IMR-90 (cell line): Measurements from ENCODE around the gene TFCP2. TPM values are rescaled to one million over a fixed set of nuclear protein-coding genes. Genes with fewer than 3 reads are reported as not detected.

Experiments used
- ATAC-seq: fragments of 200-7000 bp; cut with Tn5 transposase; 2 replicates; pipeline ENCODE4 v1.9.1; 2020; ENCODE audit warnings: low read depth, mild to moderate bottlenecking, moderate library complexity
- BruUV-seq: library from RNA; stranded (reverse); fragments of 400-500 nt; replicated peaks from 2 replicates; lab custom pipeline; 2021; lab: Mats Ljungman, UMichigan
- CTCF ChIA-PET: fragments of 300-600 bp; formaldehyde crosslinking; extraction: SDS; loops from one replicate; lab custom pipeline; 2021; ENCODE audit warnings: antibody characterized with exemption; lab: Yijun Ruan, JAX
- POLR2A ChIA-PET: fragments of 300-600 bp; sonication (Branson Sonifier 250); formaldehyde crosslinking; loops from one replicate; lab custom pipeline; 2022; ENCODE audit warnings: antibody characterized with exemption; ENCODE audit not compliant: unreplicated experiment; lab: Charles Lee
- DNase-seq: peaks from one replicate; pipeline ENCODE4 v3.0.0; 2013
- H2AFZ ChIP-seq: replicated peaks from 2 replicates; pipeline ENCODE3; 2013; ENCODE audit warnings: low read length, mild to moderate bottlenecking; ENCODE audit not compliant: poor library complexity
- H2AK5ac ChIP-seq: 2 replicates; pipeline ENCODE4 v1.6.1; 2013; ENCODE audit warnings: low read depth, low read length, inconsistent platforms
- H2AK9ac ChIP-seq: replicated peaks from 2 replicates; pipeline ENCODE3; 2013; ENCODE audit warnings: mild to moderate bottlenecking, low read depth, low read length, moderate library complexity; ENCODE audit not compliant: poor library complexity
- H2BK120ac ChIP-seq: 2 replicates; pipeline ENCODE4 v1.6.1; 2013; ENCODE audit warnings: low read depth, low read length, inconsistent platforms
- H2BK15ac ChIP-seq: 3 replicates; pipeline ENCODE4 v1.6.1; 2013; ENCODE audit warnings: low read depth, low read length, inconsistent platforms
- H2BK20ac ChIP-seq: 2 replicates; pipeline ENCODE4 v1.6.1; 2013; ENCODE audit warnings: low read depth, mild to moderate bottlenecking, inconsistent platforms, low read length, moderate library complexity
- H2BK5ac ChIP-seq: 2 replicates; pipeline ENCODE4 v1.6.1; 2013; ENCODE audit warnings: mild to moderate bottlenecking, low read depth, low read length, inconsistent platforms; ENCODE audit not compliant: poor library complexity, severe bottlenecking
- H3K14ac ChIP-seq: replicated peaks from 2 replicates; pipeline ENCODE4 v1.6.1; 2013; ENCODE audit warnings: low read depth, low read length, inconsistent platforms
- H3K18ac ChIP-seq: 2 replicates; pipeline ENCODE4 v1.6.1; 2013; ENCODE audit warnings: low read depth, low read length, control low read depth
- H3K23ac ChIP-seq: 2 replicates; pipeline ENCODE4 v1.6.1; 2013; ENCODE audit warnings: low read depth, low read length, inconsistent platforms
- H3K27ac ChIP-seq: 2 replicates; pipeline ENCODE4 v1.5.1; 2013; ENCODE audit warnings: mild to moderate bottlenecking, control low read depth, low read length; ENCODE audit not compliant: insufficient read depth
- H3K27me3 ChIP-seq: 2 replicates; pipeline ENCODE4 v1.6.1; 2013; ENCODE audit warnings: low read length; ENCODE audit not compliant: control insufficient read depth, insufficient read depth
- H3K36me3 ChIP-seq: 2 replicates; pipeline ENCODE4 v1.6.1; 2013; ENCODE audit warnings: low read length, mixed read lengths; ENCODE audit not compliant: control insufficient read depth, insufficient read depth
- H3K4ac ChIP-seq: 2 replicates; pipeline ENCODE4 v1.6.1; 2013; ENCODE audit warnings: low read depth, low read length, inconsistent platforms
- H3K4me1 ChIP-seq: 2 replicates; pipeline ENCODE4 v1.6.1; 2013; ENCODE audit warnings: low read length, mixed read lengths; ENCODE audit not compliant: control insufficient read depth, insufficient read depth
- H3K4me2 ChIP-seq: 2 replicates; pipeline ENCODE4 v1.6.1; 2013; ENCODE audit warnings: low read depth, mild to moderate bottlenecking, control low read depth, low read length, moderate library complexity
- H3K4me3 ChIP-seq: 2 replicates; pipeline ENCODE4 v1.5.1; 2013; ENCODE audit warnings: low read depth, mild to moderate bottlenecking, control low read depth, low read length, moderate library complexity; ENCODE audit not compliant: insufficient read depth
- H3K56ac ChIP-seq: 2 replicates; pipeline ENCODE4 v1.6.1; 2013; ENCODE audit warnings: low read length, inconsistent platforms; ENCODE audit not compliant: insufficient read depth; ENCODE audit errors: extremely low read depth
- H3K79me1 ChIP-seq, 2 experiments: 2 replicates each; pipeline ENCODE4 v1.6.1; 2013; ENCODE audit warnings: low read length in 2 of 2, inconsistent platforms in 1 of 2, low read depth in 1 of 2
- H3K9ac ChIP-seq: 2 replicates; pipeline ENCODE4 v1.6.1; 2013; ENCODE audit warnings: low read depth, low read length, control low read depth
- H3K9me1 ChIP-seq: 2 replicates; pipeline ENCODE4 v1.6.1; 2013; ENCODE audit warnings: low read length, inconsistent platforms; ENCODE audit not compliant: insufficient read depth
- H3K9me3 ChIP-seq: 2 replicates; pipeline ENCODE4 v1.6.1; 2013; ENCODE audit warnings: low read length; ENCODE audit not compliant: control insufficient read depth, insufficient read depth
- H4K20me1 ChIP-seq: 2 replicates; pipeline ENCODE4 v1.6.1; 2013; ENCODE audit warnings: low read length, inconsistent platforms; ENCODE audit not compliant: insufficient read depth
- H4K5ac ChIP-seq: 2 replicates; pipeline ENCODE4 v1.6.1; 2013; ENCODE audit warnings: mild to moderate bottlenecking, low read depth, low read length, control low read depth
- H4K8ac ChIP-seq, 2 experiments: 2 replicates each; pipeline ENCODE4 v1.6.1; 2013; ENCODE audit warnings: low read depth in 2 of 2, low read length in 2 of 2, control low read depth in 1 of 2, inconsistent platforms in 1 of 2
- H4K91ac ChIP-seq: 2 replicates; pipeline ENCODE4 v1.6.1; 2013; ENCODE audit warnings: low read depth, low read length, inconsistent platforms; ENCODE audit not compliant: insufficient read depth
- BHLHE40 ChIP-seq: fragments of 150-350 bp; IDR thresholded peaks from 2 replicates; pipeline ENCODE4 v1.6.1; 2016; ENCODE audit warnings: mild to moderate bottlenecking, low read depth, low read length
- MAZ ChIP-seq: IDR thresholded peaks from 2 replicates; pipeline ENCODE4 v1.6.1; 2012; ENCODE audit warnings: low read depth, mild to moderate bottlenecking, low read length, improper control_type of control experiment, moderate library complexity, borderline replicate concordance
- NFE2L2 ChIP-seq: fragments of 150-350 bp; IDR thresholded peaks from 2 replicates; pipeline ENCODE4 v1.6.1; 2016; ENCODE audit warnings: low read depth, mild to moderate bottlenecking, low read length
- RCOR1 ChIP-seq: IDR thresholded peaks from 2 replicates; pipeline ENCODE4 v1.6.1; 2012; ENCODE audit warnings: mild to moderate bottlenecking, low read length, improper control_type of control experiment; ENCODE audit not compliant: insufficient replicate concordance
- WGBS, 2 experiments: methylation state at CpG; one replicate each; pipeline versions ENCODE4 v1.1.5 to v1.1.7; 2013; ENCODE audit warnings: missing lambda C conversion rate in 2 of 2; ENCODE audit not compliant: insufficient read length in 1 of 2; ENCODE audit errors: extremely low coverage in 2 of 2; 5-methylcytosine and 5-hydroxymethylcytosine counted together
- dilution Hi-C: fragments of 300-500 bp; cut with HindIII; formaldehyde crosslinking; loops from one replicate; pipeline ENCODE4 v1.14.3; 2018; ENCODE audit warnings: low sequenced_read_pairs; ENCODE audit not compliant: unreplicated experiment
- in situ Hi-C: fragments of 300-500 bp; cut with MboI; formaldehyde crosslinking; loops from 3 replicates; pipeline ENCODE4 v1.14.3; 2019; ENCODE audit warnings: low sequenced_read_pairs, inconsistent platforms, mixed read lengths
- intact Hi-C: fragments of 100-400 bp; cut with micrococcal nuclease; formaldehyde crosslinking; loops from 2 replicates; pipeline ENCODE4 v1.10.0; 2022
- polyA plus RNA-seq, 3 experiments: library from polyadenylated mRNA; depleted of rRNA; stranded (reverse); fragments of >200 nt; gene quantifications; 2 replicates each; pipeline ENCODE4 v1.2.3, GENCODE V29; 2012; ENCODE audit warnings: low replicate concordance in 1 of 3
- total RNA-seq: library from RNA; depleted of rRNA; stranded (reverse); fragments of >200 nt; gene quantifications from 2 replicates; pipeline ENCODE4 v1.2.3, GENCODE V29; 2012
- TF ChIP-seq, protein P1 (sequence below): fragments of 150-350 bp; IDR thresholded peaks from 2 replicates; pipeline ENCODE4 v1.6.1; 2016; ENCODE audit warnings: low read depth, mild to moderate bottlenecking, low read length, moderate library complexity, borderline replicate concordance

TFCP2 gene
- total and polyA plus RNA-seq, 2 of the 4 experiments (the other 2 are of a cell fraction) = 10.0 to 15.4 TPM

DNA sequence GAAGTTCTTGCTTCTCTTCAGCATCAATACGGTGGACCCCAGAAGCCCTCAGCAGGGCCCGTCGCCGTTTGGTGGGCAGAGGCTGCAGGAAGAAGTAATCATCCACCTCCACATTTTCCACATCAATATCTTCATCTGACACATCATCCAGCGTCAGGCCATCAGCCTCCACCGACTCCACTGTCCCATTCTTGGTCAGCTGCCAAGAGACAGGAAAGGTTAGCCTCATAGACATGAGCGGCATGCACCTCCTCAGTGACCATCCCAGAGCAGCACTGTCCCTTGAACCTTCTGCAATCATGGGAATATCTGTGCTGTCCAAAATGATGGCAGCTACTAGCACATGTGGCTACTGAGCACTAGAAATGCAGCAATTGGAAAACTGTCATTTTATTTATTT, 105.2 kb downstream of the TFCP2 start:
- no peak overlapping the region for H3K4ac ChIP-seq
- WGBS, 2 experiments = 0% methylated on average over 1 of the region's 7 CpGs; no CpG with 5 or more reads in 1 of the 2 experiments
- no peak overlapping the region for H3K23ac ChIP-seq
- no peak overlapping the region for H3K56ac ChIP-seq
- H3K9me3 ChIP-seq = no peaks in the 10 kb centered on the region
- in situ Hi-C loops (no loop called here), dilution Hi-C loops (no loop called here), intact Hi-C loops (no loop called here)
- no peak overlapping the region for H2BK5ac ChIP-seq
- peaks cover 9% of the 10 kb centered on the region; the same call in 1 of the 2 replicates for H3K9me1 ChIP-seq
- TF ChIP-seq MAZ = no peak
- no peak for TF ChIP-seq RCOR1
- no peak for TF ChIP-seq BHLHE40
- TF ChIP-seq, protein P1, sequence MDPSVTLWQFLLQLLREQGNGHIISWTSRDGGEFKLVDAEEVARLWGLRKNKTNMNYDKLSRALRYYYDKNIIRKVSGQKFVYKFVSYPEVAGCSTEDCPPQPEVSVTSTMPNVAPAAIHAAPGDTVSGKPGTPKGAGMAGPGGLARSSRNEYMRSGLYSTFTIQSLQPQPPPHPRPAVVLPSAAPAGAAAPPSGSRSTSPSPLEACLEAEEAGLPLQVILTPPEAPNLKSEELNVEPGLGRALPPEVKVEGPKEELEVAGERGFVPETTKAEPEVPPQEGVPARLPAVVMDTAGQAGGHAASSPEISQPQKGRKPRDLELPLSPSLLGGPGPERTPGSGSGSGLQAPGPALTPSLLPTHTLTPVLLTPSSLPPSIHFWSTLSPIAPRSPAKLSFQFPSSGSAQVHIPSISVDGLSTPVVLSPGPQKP = no peak
- TF ChIP-seq NFE2L2 = no peak
- no peak overlapping the region for H4K8ac ChIP-seq
- H2AK5ac ChIP-seq = no peak overlapping the region
- no peak overlapping the region for H3K4me3 ChIP-seq
- no peak overlapping the region for H3K18ac ChIP-seq
- no peak overlapping the region for H2BK20ac ChIP-seq
- H2BK15ac ChIP-seq = no peak overlapping the region
- no TSS peak for BruUV-seq
- H3K79me1 ChIP-seq = peaks cover 9 to 39% of the 10 kb centered on the region in 2 experiments; a peak in 2 of 4 replicates
- DNase-seq (no peak), ATAC-seq (no peak)
- CTCF ChIA-PET = no interaction called here
- H4K91ac ChIP-seq = no peak overlapping the region
- no peak overlapping the region for H3K9ac ChIP-seq
- H3K14ac ChIP-seq = no peak overlapping the region
- H2BK120ac ChIP-seq = no peak overlapping the region
- no peak overlapping the region for H2AK9ac ChIP-seq
- no peak overlapping the region for H3K27ac ChIP-seq
- H3K36me3 ChIP-seq = peaks cover 64% of the 10 kb centered on the region
- H3K4me1 ChIP-seq = peaks cover 5% of the 10 kb centered on the region; the same call in 1 of the 2 replicates
- H3K27me3 ChIP-seq = no peaks in the 10 kb centered on the region
- H4K5ac ChIP-seq = no peak overlapping the region
- peaks cover 16% of the 10 kb centered on the region; the same call in 1 of the 2 replicates for H4K20me1 ChIP-seq
- POLR2A ChIA-PET = no interaction called here
- no peak overlapping the region for H3K4me2 ChIP-seq
- no peak overlapping the region for H2AFZ ChIP-seq
